CD4-positive, alpha-beta T cell (primary cell): ENCODE measurements around the gene GALNT14. TPM values are rescaled to one million over a fixed set of nuclear protein-coding genes. Genes with fewer than 3 reads are reported as not detected.

Experiments used
- ATAC-seq: fragments of 200-7000 bp; cut with Tn5 transposase; one replicate; pipeline ENCODE4 v1.10.0; 2022; ENCODE audit warnings: mild to moderate bottlenecking; ENCODE audit not compliant: poor library complexity
- CTCF ChIA-PET: fragments of 350-600 bp; sonication (Branson Sonifier 250); formaldehyde crosslinking; loops from one replicate; lab custom pipeline; 2021; ENCODE audit warnings: antibody characterized with exemption, inconsistent platforms; lab: Charles Lee
- POLR2A ChIA-PET: fragments of 350-600 bp; sonication (Branson Sonifier 250); formaldehyde crosslinking; loops from one replicate; lab custom pipeline; 2021; ENCODE audit warnings: antibody characterized with exemption, inconsistent platforms; lab: Charles Lee
- DNase-seq, 14 experiments: peaks; one replicate each; pipeline ENCODE4 v3.0.0-alpha.2; 2013 to 2020; ENCODE audit warnings: mixed read lengths in 2 of 14
- H3K27ac ChIP-seq, 2 donors: one replicate each; pipeline versions ENCODE4 v1.5.1 to v1.7.0; 2013; ENCODE audit warnings: low read length in 2 of 2, low read depth in 1 of 2, mild to moderate bottlenecking in 1 of 2
- H3K27me3 ChIP-seq, 2 experiments: 1 replicate in 1 of 2; 2 replicates in 1 of 2; pipeline versions ENCODE4 v1.6.1 to v1.7.0; 2013; ENCODE audit warnings: low read length in 2 of 2, control low read depth in 1 of 2, mild to moderate bottlenecking in 1 of 2, moderate library complexity in 1 of 2; ENCODE audit not compliant: insufficient read depth in 2 of 2, control insufficient read depth in 1 of 2
- H3K36me3 ChIP-seq: one replicate; pipeline ENCODE4 v1.6.1; 2013; ENCODE audit warnings: low read length, control low read depth; ENCODE audit not compliant: insufficient read depth
- H3K4me1 ChIP-seq: one replicate; pipeline ENCODE4 v1.6.1; 2013; ENCODE audit warnings: low read length, control low read depth; ENCODE audit not compliant: insufficient read depth
- H3K4me3 ChIP-seq: one replicate; pipeline ENCODE4 v1.5.1; 2013; ENCODE audit warnings: mild to moderate bottlenecking, low read length, moderate library complexity
- H3K9me3 ChIP-seq, 2 experiments: 1 replicate in 1 of 2; 2 replicates in 1 of 2; pipeline versions ENCODE4 v1.6.1 to v1.7.0; 2013; ENCODE audit warnings: low read length in 2 of 2, mild to moderate bottlenecking in 2 of 2, control low read depth in 1 of 2, moderate library complexity in 1 of 2; ENCODE audit not compliant: control insufficient read depth in 1 of 2, insufficient read depth in 1 of 2
- H3K27ac Mint-ChIP-seq: one replicate; pipeline ENCODE4 v1.8.0; 2020; ENCODE audit warnings: mixed read lengths
- H3K27me3 Mint-ChIP-seq: one replicate; pipeline ENCODE4 v1.8.0; 2021; ENCODE audit warnings: mixed read lengths
- H3K36me3 Mint-ChIP-seq: one replicate; pipeline ENCODE4 v1.8.0; 2021; ENCODE audit warnings: low read depth, mixed read lengths
- H3K4me1 Mint-ChIP-seq: one replicate; pipeline ENCODE4 v1.8.0; 2021; ENCODE audit warnings: low read depth, mixed read lengths
- H3K4me3 Mint-ChIP-seq: one replicate; pipeline ENCODE4 v1.8.0; 2020; ENCODE audit warnings: mild to moderate bottlenecking, mixed read lengths
- H3K9me3 Mint-ChIP-seq: one replicate; pipeline ENCODE4 v1.8.0; 2020; ENCODE audit warnings: mixed read lengths
- CTCF ChIP-seq: fragments of 200-600 bp; IDR thresholded peaks from one replicate; pipeline ENCODE4 v1.8.0; 2022; ENCODE audit warnings: antibody characterized with exemption, mild to moderate bottlenecking
- intact Hi-C, 2 experiments: fragments of 100-400 bp; cut with DNase I in 1 of 2; cut with micrococcal nuclease in 1 of 2; formaldehyde crosslinking; loops; one replicate each; pipeline versions ENCODE4 v1.15.1 to v1.9.0; 2023 to 2025; cut with DNase I, micrococcal nuclease
- total RNA-seq, 174 experiments: library from RNA in 2 of 174; stranded (reverse) in 2 of 174; gene quantifications; one replicate each; pipeline ENCODE4 v1.2.3 and lab custom pipeline; 2021 to 2026

The GALNT14 gene
- total RNA-seq, 2 experiments from 2014 or later = not detected

DNA sequence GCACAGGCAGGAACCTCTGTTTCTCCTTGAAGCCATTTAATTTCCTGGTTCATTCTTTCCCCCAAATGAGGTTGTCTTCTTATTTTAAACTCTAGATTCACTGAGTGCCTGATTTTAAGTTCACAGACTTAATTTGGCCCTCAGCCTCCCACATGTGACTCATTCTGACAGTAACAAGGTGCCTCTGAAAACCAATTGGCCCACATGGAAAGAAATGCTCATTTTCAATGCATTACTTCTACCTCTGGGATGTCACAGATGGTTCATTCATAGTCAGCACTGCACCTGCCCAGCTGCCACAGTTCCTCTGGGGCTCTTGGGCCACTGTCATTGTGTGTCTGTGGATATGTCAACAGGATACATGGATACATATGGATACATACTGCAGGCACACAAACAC, 190.6 kb downstream of the GALNT14 start:
- no peaks in the 10 kb centered on the region for H3K27me3 ChIP-seq
- ATAC-seq (no peak), DNase-seq (no peak)
- no peaks in the 10 kb centered on the region for H3K36me3 ChIP-seq
- intact Hi-C loops = no loop called here
- H3K4me3 ChIP-seq = no peak overlapping the region
- H3K36me3 Mint-ChIP-seq = no peaks in the 10 kb centered on the region
- H3K27ac Mint-ChIP-seq = no peak overlapping the region
- H3K9me3 Mint-ChIP-seq = no peaks in the 10 kb centered on the region
- no peak overlapping the region for H3K4me3 Mint-ChIP-seq
- no peak for TF ChIP-seq CTCF
- CTCF ChIA-PET = no interaction called here
- no peak overlapping the region for H3K27ac ChIP-seq
- no peaks in the 10 kb centered on the region for H3K27me3 Mint-ChIP-seq
- no peaks in the 10 kb centered on the region for H3K4me1 ChIP-seq
- POLR2A ChIA-PET = no interaction called here
- peaks cover 0 to 5% of the 10 kb centered on the region in 2 experiments for H3K9me3 ChIP-seq
- no peaks in the 10 kb centered on the region for H3K4me1 Mint-ChIP-seq

DNA sequence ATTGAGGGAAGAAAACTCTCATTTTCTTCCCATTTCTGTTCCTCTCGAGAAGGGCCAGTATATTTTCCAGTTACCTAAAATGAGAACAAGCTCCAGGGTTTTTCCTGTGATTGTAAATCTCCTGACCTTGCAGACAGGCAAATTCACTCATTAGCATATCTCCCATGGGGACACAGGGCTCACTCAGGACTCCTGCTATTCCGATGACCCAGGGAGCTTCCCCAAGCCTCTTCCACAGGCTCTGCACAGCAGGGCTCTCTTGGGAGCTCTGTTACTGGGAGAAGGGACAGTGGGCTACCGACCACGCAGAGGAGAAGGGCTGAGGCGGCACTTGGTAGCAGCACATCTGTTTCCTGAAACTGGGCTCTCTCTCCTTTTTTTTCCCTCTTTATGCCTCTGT, 195.8 kb downstream of the GALNT14 start:
- H3K4me1 Mint-ChIP-seq = no peaks in the 10 kb centered on the region
- Histone ChIP-seq H3K4me1 (no peaks in the 10 kb centered on the region), H3K9me3 (peaks cover 0 to 5% of the 10 kb centered on the region in 2 experiments), H3K27ac (no peak overlapping the region), H3K4me3 (no peak overlapping the region), H3K27me3 (no peaks in the 10 kb centered on the region), H3K36me3 (no peaks in the 10 kb centered on the region)
- no peaks in the 10 kb centered on the region for H3K9me3 Mint-ChIP-seq
- intact Hi-C loops = no loop called here
- ChIA-PET CTCF (no interaction called here), POLR2A (no interaction called here)
- H3K4me3 Mint-ChIP-seq = no peak overlapping the region
- ATAC-seq (no peak), DNase-seq (no peak)
- H3K36me3 Mint-ChIP-seq = no peaks in the 10 kb centered on the region
- no peaks in the 10 kb centered on the region for H3K27me3 Mint-ChIP-seq
- no peak for TF ChIP-seq CTCF
- H3K27ac Mint-ChIP-seq = no peak overlapping the region

GRCh38 chr2:30940839-30941238, 197.4 kb downstream of the GALNT14 start:
- H3K9me3 Mint-ChIP-seq = no peaks in the 10 kb centered on the region

More at GRCh38 chr2:30940839-30941238, 197.4 kb downstream of the GALNT14 start:
- ATAC-seq = no peak
- Mint-ChIP-seq H3K36me3 (no peaks in the 10 kb centered on the region), H3K27ac (no peak overlapping the region), H3K4me1 (no peaks in the 10 kb centered on the region), H3K4me3 (no peak overlapping the region), H3K27me3 (no peaks in the 10 kb centered on the region)
- ChIA-PET CTCF (interaction anchor here (1.0 kb wide), 1 partner anchor 27 kb away, joined by 3 read pairs; no protein-coding TSS in a partner anchor), POLR2A (no interaction called here)
- Histone ChIP-seq H3K4me3 (no peak overlapping the region), H3K4me1 (no peaks in the 10 kb centered on the region), H3K27me3 (no peaks in the 10 kb centered on the region), H3K36me3 (no peaks in the 10 kb centered on the region), H3K27ac (no peak overlapping the region), H3K9me3 (peaks cover 0 to 5% of the 10 kb centered on the region in 2 experiments)
- DNase-seq = no peak
- intact Hi-C loops = no loop called here
- no peak for TF ChIP-seq CTCF
